ENCODE results near the gene SMAD3. TPM values are rescaled to one million over a fixed set of nuclear protein-coding genes. Genes with fewer than 3 reads are reported as not detected.
"Not testable (repeated sequence)": the region's sequence is repeated elsewhere in the genome, so short reads cannot be mapped to it uniquely, and the experiment has no call there.

SMAD3 gene
- total RNA-seq, 2 donors from 2014 or later = 33.3 to 60.7 TPM

DNA sequence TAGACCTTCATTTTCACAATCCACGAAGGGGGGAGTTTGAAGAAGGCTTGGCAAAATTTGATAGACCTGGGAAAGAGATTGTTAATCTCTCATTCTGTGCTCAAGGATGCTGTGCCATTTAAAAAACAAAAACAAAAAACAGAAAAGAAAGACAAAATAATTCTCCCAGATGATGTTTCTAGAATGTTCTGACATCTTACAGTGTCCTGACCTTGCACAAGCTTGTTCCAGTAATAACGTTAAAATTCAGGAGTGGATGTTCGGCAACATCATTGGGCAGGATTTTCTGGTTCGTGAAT lies 79.9 kb downstream of the SMAD3 start:
- intact Hi-C loops (cut with DNase I, micrococcal nuclease) = no loop called here

DNA sequence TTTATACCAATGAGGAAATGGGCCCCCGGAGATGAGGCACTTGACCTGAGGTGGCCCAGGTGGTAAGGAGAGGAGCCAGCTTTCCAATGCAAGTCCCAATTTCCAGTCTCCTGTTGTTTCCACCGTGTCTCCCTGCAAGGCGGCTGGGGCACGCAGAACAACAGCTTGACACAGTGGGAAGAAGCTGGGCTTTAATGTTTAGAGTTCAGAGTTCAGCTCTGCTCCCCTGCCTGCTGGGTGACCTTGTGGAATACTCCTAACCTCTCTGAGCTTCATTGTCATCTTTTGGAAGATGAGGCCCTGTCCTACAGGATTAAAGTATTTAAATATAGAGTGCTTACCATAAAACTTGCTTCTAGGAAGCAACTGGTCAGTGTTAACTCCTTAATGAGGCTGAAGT lies 80.3 kb downstream of the SMAD3 start:
- ATAC-seq = no peak

More for the DNA sequence above, 79.9 kb downstream of the SMAD3 start:
- ATAC-seq (no peak), DNase-seq (no peak)

DNA sequence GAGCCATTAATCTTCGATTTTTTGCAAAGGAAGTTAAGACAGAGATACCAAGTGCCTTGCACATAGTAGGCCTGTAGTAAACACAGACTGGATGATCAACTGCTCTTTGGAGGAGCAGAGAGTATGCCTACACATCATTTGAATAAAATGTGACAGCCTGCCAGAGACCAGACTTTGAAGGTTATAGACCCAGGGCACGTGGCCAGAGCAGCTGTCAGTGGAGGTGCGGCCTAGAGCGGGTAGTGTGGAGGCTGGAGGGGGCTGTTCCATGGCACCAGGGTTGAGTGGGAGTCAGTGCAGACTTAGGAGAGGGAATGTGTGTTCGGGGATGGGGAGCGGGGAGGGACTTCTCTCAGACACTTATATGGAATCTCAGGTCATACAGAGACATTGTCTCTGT lies 80.8 kb downstream of the SMAD3 start:
- intact Hi-C loops (cut with DNase I, micrococcal nuclease) = no loop called here
- DNase-seq (peak; percentile 64 to 66), ATAC-seq (peak; percentile 49)

More for the DNA sequence above, 80.3 kb downstream of the SMAD3 start:
- intact Hi-C loops (cut with DNase I, micrococcal nuclease) = no loop called here
- no peak for DNase-seq

DNA sequence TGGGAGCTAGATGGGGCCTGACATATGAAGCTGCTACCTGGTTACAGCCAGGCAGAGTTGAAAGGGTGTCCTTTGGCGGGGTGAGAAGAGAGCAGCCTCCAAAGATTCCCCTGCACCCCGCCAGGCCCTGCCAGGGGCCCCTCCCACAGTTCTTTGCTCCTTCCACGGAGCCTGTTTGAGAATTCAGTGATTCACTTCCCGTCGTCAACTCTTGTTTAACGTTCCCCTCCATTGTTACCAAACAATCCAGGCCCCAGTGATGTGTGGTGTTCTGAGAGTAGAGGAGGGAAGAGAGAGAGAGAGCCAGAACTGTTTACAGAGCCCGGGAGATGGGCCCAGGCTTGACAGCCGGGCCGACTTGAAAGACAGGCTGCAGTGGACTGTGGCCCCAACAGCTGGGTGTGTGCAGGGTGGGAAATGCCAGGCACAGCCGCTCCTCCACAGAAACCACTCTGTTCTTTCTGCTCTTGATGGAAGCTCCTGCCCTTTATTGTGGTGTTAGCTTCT lies 81.5 kb downstream of the SMAD3 start:
- intact Hi-C loops (cut with DNase I, micrococcal nuclease) = no loop called here
- ATAC-seq (peak; percentile 88), DNase-seq (peak; percentile 79 to 87)

DNA sequence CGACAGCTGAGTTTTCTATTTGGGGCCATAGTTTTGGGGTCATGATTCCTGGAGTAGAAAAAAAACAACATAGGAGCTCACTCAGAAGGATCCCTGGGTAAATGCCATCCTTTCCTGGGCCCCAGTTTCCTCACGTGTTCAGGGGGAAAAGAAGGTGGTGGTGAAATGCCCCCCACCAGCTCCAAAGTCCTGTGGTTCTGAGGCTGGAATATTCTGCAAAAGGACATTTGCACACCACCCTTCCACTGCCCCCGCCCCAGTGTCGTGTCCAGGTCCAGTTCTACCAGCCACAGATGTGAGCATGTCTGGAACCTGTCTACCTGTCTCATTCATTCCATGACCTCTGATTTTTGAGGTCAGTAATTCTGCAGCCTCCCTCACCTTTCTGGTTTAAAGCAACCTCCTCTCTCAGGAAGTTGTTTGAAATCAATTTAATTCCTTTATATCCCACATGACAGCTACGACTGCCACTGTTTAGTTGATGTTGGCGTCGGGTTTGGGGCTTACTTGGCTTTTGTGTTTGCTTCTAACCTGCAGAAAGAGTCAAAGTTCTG lies 82.1 kb downstream of the SMAD3 start:
- ATAC-seq (peak; percentile 22), DNase-seq (no peak)
- intact Hi-C loops (cut with DNase I, micrococcal nuclease) = no loop called here

DNA sequence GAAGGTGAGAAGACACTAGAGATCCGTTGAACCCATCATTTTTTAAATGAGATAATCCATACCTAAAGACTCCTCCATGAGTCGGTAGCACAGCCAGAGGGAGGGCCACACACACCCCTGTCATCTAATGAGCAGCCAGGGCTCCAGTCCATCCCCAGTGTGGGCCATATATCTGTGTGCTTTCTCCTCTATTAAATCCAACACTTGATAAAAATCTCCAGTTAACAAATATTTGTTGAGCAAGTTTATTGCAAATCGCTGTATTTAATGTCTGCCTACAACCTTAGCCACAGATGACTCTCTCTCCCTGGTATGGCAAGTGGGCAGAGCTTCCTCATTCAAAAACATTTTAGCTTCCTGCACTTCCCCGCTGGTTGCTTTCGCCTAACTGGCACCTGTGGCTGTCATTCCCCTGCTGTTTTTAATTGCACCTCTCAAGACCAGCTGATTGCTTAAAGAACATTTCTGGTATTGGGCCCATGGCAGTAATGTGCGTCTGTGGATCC lies 82.8 kb downstream of the SMAD3 start:
- ATAC-seq (peak; percentile 67), DNase-seq (peak in 1 of 2 donors; percentile 37)
- intact Hi-C loops (cut with DNase I, micrococcal nuclease) = no loop called here

DNA sequence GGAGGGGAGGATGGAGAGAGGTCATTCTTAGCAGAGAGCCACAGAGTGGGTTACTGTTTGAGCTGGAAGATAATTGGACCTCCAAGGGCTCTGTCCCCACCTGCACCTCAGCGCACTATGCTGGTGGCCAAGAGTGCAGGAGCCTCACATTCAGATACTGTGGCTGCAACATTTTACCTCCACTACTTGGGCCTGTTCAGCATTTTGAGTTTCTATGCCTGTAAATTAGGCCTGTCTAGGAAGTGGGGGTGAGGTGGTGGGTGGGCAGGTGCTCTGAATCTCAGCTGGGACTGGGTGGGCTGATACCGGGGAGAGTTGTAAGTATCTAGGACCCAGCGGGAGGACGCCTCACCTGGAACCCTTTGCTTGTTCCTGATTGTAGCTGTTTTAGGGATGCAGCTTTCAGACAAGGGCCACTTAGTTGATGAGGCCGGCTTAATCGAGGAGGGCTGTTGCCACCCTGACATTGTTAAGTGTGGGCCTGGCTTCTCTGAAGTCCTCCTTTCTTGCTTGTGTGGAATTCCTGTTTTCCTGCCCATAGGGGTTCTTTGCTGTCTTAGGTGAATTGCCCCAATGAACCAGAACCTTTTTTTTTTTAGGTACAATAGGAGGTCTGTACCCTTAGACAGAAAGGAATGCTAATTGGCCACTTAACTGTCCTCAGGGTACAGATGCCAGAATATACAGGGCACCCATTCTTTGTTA lies 83.8 kb downstream of the SMAD3 start:
- no peak for DNase-seq
- ATAC-seq = no peak
- intact Hi-C loops (cut with DNase I, micrococcal nuclease) = no loop called here

DNA sequence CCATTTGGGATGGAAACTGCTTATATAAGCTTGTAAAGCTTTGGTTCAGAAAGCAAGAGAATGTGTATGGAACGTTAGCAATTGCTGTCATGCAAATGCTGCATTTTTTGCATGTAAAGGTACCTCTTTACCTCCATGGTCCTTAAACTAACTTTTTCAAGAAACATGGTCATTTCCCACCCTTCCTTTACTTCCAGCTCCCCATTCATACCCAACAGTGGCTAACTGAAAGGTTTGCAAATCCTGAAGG lies 84.3 kb downstream of the SMAD3 start:
- intact Hi-C loops (cut with DNase I, micrococcal nuclease) = no loop called here
- ATAC-seq (no peak), DNase-seq (no peak)

DNA sequence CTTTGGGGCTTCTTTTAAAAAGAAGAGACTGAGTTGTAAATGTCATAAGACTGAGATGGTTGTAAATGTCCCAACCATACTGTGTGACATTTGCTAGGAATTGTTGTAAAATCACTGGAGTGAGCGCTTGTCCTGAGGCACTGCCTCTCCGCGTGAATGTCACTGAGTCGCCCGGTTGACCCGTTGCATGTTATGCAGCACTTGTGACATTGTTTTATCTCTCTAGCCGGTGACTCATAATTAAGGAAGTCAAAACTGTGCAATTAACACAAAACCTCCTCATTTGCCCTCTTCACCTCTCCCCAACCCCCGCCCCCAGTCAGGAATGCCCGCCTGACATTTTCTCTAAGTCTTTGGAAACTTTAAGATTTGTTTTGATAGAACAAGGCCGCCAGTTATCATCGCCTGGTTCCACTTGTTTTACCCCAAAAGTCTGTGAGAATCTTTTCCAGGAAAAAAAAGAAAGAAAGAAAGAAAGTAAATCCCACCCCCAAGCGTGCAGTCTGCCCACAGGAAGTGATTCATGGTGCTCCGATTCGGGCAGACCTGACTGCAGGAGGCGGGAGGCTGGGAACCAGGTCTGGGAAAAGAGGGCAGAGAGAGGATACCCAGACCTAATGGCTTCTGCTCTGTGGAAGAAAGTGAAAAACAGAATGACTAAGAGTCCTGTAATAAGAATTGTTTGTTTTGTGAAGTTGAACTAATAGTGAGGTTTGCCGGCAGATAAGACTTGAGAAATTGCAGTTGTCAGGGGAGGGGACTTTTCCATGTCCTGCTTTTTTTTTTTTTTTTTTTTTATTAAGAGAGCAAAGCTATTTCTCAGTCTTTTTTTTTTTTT lies 84.8 kb downstream of the SMAD3 start:
- ATAC-seq (no peak), DNase-seq (peak in 1 of 2 donors; percentile 20)
- intact Hi-C loops (cut with DNase I, micrococcal nuclease) = no loop called here

DNA sequence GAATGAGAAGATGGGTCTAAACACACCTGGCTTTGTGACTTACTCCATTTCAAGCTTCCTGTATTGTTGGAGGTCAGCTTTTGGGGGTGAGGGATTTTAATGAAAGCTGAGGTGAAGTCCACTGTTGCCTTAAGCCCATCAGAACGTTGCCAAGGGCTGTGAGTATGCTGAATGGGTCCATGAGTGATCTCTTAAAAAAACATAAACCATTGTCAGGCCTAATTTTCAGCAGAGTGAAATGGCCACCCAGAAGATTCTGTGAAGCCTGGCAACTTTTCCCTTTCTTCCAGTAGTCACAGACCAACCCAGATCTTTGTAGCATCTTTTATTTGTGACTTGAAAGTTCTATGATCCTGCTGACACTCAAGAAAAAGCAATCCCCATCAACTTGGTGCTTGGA lies 87.0 kb downstream of the SMAD3 start:
- ATAC-seq (no peak), DNase-seq (no peak)
- intact Hi-C loops (cut with DNase I, micrococcal nuclease) = no loop called here

DNA sequence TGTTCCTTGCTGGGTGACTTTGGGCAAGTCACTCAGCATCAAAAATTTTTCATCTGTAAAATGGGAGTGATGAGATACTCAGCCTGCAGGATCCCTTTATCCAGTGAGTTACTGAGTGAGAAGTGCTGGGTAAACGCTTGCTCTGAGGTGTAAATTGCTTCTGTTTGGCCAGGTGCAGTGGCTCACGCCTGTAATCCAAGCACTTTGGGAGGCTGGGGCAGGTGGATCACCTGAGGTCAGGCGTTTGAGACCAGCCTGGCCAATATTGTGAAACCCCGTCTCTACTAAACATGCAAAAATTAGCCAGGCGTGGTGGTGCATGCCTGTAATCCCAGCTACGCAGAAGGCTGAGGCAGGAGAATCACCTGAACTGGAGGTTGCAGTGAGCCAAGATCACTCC lies 87.6 kb downstream of the SMAD3 start:
- DNase-seq; intact Hi-C loops (cut with DNase I, micrococcal nuclease); ATAC-seq: not testable (repeated sequence)

DNA sequence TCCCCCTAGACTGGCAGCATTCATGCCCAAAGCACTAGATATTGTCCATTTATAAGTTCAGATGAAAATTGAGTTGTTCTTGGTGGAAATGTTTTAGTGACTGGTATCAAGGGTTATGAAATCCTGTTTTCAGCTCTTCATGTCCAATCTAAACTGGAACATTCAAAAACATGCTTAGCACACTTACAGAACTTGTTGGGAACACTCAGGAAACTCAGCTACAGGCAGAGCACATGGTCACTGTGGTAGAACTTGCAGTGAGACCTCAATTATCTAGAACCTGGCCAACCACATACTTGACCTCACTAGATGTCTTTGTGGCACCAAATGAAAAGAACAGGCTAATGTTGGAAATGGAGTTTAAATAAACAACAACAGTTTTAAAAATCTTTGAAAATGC lies 88.8 kb downstream of the SMAD3 start:
- no peak for ATAC-seq
- intact Hi-C loops (cut with DNase I, micrococcal nuclease) = no loop called here

DNA sequence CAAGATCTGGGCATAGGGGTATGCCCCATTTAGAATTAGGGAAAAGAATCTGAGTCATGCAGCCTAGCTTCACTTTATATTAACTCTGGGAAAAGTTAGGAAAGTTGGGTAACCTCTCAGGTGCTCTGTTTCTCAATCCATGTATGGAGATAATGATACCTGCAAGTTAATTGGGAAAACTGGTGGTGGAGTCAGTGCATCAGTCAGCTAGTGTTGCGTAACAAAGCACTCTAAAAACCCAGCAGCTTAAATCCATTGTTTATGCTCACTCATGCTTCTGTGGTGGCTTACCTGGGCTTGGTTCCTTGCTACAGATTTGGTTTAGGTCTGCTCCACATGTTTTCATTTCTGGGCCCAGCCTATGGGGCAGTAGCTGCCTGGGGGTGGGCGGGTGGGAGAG lies 91.0 kb downstream of the SMAD3 start:
- intact Hi-C loops (cut with DNase I, micrococcal nuclease) = no loop called here
- no peak for DNase-seq
- ATAC-seq = no peak

More for the DNA sequence above, 88.8 kb downstream of the SMAD3 start:
- DNase-seq = no peak

DNA sequence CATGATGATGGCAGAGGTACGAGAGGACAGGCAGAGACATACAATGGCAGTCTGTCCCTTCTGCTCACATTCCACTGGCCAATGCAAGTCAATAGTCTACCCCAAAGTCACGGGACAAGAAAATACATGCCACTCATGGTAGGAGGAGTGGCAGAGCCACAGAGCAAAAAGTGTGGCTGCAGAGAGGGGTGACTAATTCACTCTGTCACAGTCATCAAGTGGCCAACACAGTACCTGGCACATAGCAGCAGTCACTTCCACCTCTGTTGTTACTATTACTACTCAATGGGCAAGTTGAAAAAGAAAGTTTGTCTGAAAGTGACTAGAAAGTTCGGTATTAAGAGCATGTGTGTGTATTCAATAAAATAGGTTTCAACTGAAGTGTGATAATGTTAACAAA lies 91.4 kb downstream of the SMAD3 start:
- ATAC-seq = no peak
- intact Hi-C loops (cut with DNase I, micrococcal nuclease) = no loop called here

DNA sequence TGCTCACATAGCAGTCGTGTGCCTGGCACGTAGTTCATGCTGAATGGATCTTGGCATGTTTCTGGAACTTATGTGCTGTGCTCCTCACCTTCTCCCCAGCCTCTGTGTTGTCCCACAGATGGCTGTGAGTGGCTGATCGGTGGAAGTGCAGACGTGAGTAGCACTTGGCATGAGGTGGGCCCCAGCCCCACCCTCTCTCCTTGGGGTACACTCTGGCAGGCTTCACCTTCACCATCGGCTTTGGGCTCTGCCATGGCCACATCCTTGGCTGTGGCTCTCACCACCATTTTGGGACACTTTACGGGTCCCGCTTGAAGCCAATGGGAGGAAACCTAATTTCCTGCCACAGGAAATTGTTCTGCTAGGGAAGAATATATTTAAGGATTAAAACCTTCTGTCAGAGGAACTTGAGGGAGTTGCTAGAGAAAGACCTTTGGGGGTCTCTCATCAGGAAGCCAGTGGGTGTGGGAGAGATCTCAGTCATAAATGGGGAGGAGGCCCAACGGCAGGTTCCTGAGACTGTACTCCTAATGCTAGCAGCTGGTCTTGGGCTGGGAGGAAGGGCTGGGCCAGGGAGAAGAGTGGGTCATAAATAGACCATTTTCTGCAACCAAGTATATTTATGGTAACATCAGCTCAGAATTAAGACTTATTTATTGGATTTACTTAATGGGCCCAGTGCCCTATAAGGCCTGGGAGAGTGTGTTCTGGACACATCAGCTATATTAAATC lies 92.3 kb downstream of the SMAD3 start:
- ATAC-seq (no peak), DNase-seq (no peak)
- intact Hi-C loops (cut with DNase I, micrococcal nuclease) = no loop called here

More for the DNA sequence above, 91.4 kb downstream of the SMAD3 start:
- DNase-seq = no peak

DNA sequence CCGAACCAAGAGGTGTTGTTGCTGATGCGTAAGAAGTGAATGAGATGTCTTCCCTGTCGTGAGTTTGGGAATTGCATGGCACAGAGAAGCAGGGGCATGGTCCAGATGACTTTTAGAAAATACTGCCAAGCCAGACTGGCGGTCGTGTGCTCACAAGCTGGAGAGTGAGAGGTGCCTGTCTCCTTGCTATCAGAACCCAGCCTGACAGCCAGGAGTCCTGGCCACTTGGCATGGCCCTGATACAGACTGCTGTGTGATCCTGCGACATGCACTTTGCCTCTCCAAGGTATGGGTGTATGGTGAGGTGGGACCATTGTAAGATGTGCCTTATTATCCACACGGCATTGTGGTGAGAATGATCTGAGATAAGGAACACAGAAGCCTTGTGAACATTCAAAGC lies 93.0 kb downstream of the SMAD3 start:
- ATAC-seq (no peak), DNase-seq (no peak)

DNA sequence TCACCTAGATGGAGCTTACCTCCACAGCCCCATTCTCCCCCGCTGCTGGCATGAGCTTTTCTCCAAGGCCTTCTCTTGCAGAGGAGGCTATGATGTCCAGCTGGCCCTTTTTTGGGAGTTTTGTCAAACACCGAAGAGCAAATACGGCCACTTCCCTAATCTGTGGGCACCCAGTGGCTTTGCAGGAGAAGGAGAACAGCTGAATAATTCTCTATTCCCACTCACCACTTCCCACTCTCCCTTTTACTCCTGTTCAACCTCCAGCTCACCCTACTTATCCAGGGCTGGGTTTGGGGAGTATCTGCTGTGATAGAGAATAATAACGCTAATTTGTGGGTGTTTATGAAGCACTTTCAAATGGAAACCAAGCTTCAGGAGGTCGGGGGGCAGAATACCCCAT lies 96.0 kb downstream of the SMAD3 start:
- no peak for DNase-seq
- no peak for ATAC-seq
- intact Hi-C loops (cut with DNase I, micrococcal nuclease) = no loop called here

More for the DNA sequence above, 93.0 kb downstream of the SMAD3 start:
- intact Hi-C loops (cut with DNase I, micrococcal nuclease) = no loop called here

DNA sequence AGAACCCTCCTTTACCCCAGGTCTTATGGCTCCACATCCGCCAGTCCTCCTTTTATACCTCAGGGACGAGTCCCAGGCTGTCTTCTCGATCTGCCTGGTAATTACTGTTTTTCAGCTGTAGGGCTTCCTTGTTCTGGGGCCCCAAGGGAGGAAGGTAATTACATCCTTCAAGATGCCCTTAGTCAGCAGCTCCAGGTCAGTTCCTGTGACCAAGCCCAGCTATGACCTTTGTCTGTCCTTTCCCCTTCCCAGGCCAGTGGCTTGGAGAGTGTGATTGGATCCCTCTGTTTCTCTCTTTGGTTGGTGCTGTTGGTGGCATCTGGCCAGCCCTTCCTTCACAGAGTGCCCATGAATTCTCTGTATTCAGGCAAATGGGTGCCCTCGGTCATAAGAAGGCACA lies 96.5 kb downstream of the SMAD3 start:
- ATAC-seq = peak; percentile 87

DNA sequence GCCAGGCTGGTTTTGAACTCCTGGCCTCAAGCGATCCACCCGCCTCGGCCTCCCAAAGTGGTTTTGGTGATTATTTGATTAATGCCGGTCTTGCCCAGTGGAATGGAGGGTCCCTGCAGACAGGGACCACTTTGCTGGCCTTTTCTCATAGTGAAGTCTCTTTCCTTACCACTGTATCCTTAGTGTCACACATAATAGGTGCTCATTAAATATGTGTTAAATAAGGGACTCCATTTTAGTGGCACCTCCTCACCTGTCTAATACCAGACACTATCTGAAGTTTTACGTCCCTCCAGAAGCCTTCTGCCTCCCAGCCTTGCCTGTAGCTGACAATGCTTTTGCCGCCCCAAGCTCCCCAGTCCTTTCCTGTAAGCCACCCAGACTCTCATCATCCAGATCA lies 97.8 kb downstream of the SMAD3 start:
- DNase-seq = no peak
- intact Hi-C loops (cut with DNase I, micrococcal nuclease) = no loop called here
- ATAC-seq = no peak

More for the DNA sequence above, 96.5 kb downstream of the SMAD3 start:
- intact Hi-C loops (cut with DNase I, micrococcal nuclease) = no loop called here
- DNase-seq = no peak
